NCI-H2227 (cell line): ENCODE measurements around the gene PCA3.

Experiments
- DNase-seq: peaks from one replicate; lab custom pipeline; 2025; ENCODE audit not compliant: unreplicated experiment; lab: John Stamatoyannopoulos, UW

Gene PCA3

DNA sequence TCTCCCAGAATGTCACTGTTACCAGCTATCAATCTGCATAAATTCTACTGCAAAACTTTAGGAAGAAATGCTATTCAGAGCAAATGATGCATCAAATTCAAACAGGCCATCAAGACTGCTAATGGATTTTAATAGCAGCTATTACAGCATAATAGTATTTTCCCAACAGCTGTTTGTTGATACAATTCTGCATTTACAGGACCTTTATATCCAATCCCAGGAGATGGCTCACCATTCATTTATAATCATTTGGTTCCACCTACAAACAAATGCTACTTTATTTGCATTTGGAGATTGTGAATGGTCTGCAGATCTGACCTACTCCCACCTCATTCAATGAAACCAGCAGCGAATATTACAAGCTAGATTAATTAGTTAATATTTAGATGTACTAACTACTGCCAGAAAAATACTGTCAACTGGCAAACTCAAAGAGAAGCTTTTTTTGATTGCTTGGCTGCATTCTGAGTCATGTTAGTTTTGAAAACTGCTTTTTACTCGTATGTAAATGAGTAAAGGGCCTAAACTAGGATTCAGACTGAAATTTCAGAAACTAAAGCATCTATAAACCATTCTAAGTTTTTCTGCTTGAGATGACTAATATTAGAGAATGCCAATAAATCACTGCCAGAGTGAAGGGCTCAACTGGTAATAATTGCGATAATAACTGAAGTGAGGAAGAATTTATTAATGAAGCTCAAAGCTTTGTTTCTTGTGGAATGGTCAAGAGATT lies 7.1 kb upstream of the PCA3 start:
- DNase-seq: no peak

GRCh38 chr9:76758476-76758875 lies 5.8 kb upstream of the PCA3 start:
- no peak for DNase-seq

GRCh38 chr9:76759732-76760131 lies 4.5 kb upstream of the PCA3 start:
- no peak for DNase-seq

- DNase-seq: no peak
These were observed 2.8 kb upstream of the PCA3 start for GRCh38 chr9:76761448-76761847.

DNA sequence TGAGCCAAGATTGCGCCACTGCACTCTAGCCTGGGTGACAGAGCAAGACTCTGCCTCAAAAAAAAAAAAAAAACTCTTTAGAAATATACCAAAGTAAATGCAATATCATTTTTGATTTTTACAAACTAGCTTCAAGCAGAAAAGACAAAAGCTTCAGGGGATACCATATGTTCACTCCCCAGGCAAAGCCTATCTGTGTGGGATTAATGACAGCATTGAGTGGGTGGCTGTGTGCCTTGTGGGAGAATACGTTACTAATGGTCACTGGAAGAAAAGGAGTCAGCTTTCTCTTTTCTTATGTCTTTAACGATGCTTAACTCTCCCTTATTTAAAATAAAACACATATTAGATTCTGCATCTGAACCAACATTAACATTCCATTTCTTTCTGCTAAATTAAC lies 1.9 kb downstream of the PCA3 start:
- no peak for DNase-seq

DNA sequence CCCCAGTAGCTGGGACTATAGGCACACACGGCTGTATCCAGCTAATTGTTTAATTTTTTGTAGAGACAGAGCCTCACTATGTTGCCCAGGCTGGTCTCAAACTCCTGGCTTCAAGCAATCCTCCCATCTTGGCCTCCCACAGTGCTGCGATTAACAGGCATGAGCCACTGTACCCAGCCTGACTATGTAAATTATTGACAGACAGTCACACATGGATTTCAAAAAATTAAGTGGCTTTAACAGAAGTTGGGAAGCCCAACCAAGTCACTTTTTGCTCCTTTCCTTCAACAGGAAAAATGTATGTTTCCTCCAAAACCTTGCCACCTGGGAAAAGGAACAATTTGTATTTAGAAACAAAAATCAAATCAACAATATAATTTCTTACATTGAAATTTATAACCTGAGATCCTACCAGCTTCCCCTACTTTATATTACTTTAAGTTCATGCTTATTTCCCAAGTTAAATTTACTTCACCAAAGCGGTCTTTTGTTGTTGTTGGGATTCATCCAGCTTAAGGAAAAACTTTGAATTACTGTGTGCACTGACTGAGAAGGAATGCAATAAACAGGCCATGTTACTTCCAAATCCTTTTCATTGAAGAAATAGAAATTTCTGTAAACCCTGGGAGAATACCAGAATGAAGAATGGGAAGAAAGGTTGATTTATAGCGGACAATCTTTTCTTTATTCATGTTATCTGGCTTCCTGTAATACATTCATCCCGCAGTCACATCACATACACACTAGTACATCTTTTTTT lies 8.6 kb downstream of the PCA3 start:
- no peak for DNase-seq

GRCh38 chr9:76784881-76785280 lies 20.6 kb downstream of the PCA3 start:
- DNase-seq: no peak

- no peak for DNase-seq
These were observed 21.3 kb downstream of the PCA3 start for GRCh38 chr9:76785501-76785900.

- DNase-seq: no peak
These were observed 23.4 kb downstream of the PCA3 start for GRCh38 chr9:76787677-76788076.

DNA sequence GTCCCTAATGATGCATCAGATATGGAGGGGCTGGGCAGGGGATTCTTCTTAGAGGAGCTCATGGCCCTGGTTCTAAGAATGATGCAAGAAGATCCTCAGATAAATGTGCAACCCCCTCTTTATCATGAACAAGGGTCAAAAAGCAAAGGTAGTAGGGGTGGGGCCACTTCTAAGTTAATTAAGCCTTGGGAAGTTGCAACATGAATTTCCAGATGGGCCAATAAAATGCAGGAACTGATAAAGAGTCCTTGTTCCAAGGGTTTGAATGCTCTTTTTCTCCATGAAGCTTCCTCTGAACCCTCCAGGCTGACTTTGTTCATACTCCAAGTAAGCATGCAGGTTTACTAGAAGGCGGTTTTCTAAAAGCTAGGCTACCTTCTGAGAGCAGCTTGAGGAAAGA lies 25.6 kb downstream of the PCA3 start:
- no peak for DNase-seq

DNA sequence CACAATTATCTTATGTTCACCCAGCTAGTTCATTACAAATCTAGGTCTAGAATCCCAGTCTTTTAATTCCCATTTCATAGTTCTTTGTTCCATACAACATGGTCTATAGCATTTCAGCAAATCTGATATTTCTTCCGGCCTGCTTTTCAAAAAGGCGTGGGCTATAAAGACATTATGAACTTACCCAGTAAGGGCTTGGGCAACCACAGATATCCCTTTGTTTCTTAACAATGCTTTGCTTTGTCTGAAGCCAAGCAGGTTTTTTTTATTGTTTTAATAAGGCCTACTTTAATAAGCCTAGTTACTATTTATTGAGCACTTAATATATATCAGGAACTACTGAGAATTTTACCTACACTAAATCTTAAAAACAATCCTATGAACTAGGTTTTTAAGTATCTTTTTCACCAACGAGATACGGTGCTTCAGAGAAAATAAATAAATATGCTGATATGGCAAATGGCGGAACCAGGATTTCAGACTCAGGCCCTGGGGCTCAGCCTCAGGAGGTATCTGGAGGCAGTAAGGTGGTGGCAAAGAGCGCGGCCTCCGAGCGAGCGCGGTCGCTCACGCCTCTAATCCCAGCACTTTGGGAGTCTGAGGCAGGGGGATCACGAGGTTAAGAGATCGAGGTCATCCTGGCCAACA lies 29.7 kb downstream of the PCA3 start:
- DNase-seq: no peak

- no peak for DNase-seq
These were observed 32.1 kb downstream of the PCA3 start for GRCh38 chr9:76796296-76796695.

DNA sequence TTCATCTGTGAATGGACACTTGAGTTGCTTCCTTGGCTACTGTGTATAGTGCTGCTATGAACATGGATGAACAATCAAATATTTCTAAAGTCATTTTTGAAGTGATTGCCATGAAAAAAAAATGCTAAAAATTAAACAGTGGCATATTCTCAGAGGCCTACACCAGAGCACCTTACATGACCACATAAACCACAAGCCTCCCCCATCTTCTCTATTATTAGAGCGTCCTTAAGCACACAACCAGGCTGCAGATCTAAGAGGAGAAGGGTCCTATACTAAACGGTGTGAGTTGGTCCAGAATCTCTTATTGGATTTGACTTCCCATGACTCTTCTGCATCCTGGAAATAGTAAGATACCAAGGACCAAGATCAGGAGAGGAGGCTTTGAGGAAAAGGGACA lies 34.3 kb downstream of the PCA3 start:
- no peak for DNase-seq

DNA sequence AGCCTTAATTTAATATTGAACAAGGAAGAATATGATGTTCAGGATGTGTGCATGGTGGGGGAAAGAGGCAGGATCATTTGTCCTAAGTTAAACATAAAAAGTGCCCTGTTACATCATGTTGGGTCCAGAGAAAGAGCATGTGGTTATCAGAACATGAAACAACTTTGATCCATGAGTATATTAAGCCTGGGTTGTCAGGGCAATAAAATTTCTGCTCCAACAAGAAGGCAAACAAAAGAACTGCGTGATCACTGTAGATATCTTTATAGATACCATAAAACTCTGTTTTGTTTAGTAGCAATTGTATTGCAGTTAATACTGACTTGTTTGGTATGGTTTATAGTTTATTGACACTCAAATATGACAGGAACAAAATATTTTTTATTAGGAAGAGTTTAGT lies 35.2 kb downstream of the PCA3 start:
- DNase-seq: no peak

GRCh38 chr9:76800901-76801300 lies 36.7 kb downstream of the PCA3 start:
- DNase-seq: no peak

- DNase-seq: no peak
These were observed 38.8 kb downstream of the PCA3 start for GRCh38 chr9:76803083-76803482.

- no peak for DNase-seq
These were observed 39.5 kb downstream of the PCA3 start for GRCh38 chr9:76803762-76804161.

GRCh38 chr9:76808636-76809035 lies 44.4 kb downstream of the PCA3 start:
- DNase-seq: no peak

GRCh38 chr9:76810377-76810957 lies 46.2 kb downstream of the PCA3 start:
- DNase-seq: peak; percentile 61

- DNase-seq: peak; percentile 58
These were observed 48.4 kb downstream of the PCA3 start for GRCh38 chr9:76812591-76812990.

GRCh38 chr9:76817489-76817888 lies 53.3 kb downstream of the PCA3 start:
- DNase-seq: no peak

DNA sequence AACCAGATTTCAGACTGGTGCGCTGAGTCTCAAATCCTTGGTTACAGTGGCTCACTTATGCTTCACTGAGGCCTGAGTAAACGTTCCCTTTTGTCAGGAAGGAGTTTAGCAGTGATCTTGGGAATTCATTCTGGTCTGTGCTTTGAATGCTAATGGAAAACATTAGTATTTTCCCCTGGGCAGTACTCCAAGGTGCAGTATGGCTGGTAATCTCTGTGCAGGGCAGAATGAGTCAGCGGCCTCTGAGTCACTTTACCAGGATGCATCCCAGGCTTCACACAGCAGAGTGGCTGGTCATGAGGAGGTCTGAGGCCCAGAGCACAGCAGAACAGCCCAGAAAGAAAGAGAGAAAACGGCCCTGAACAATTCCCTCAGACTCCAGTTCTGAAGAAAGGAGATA lies 54.0 kb downstream of the PCA3 start:
- DNase-seq: no peak
